GM19452 (cell line): Measurements from ENCODE around the gene DUSP16.
"Not testable (repeated sequence)": the region's sequence is repeated elsewhere in the genome, so short reads cannot be mapped to it uniquely, and the experiment has no call there.

Experiments used
- ATAC-seq: cut with Tn5 transposase; IDR thresholded peaks from one replicate; pipeline ENCODE4 v1.9.1; 2021; ENCODE audit not compliant: unreplicated experiment

The DUSP16 gene

GRCh38 chr12:12471982-12472961 is 90.4 kb downstream of the DUSP16 start:
- ATAC-seq, result not testable (repeated sequence)

GRCh38 chr12:12470751-12471306 is 91.8 kb downstream of the DUSP16 start:
- no peak for ATAC-seq

GRCh38 chr12:12469386-12469785 is 93.3 kb downstream of the DUSP16 start:
- no peak for ATAC-seq

- no peak for ATAC-seq
Observed at GRCh38 chr12:12468575-12468974, 94.1 kb downstream of the DUSP16 start.

- no peak for ATAC-seq
Observed at GRCh38 chr12:12467688-12468261, 94.9 kb downstream of the DUSP16 start.

GRCh38 chr12:12467264-12467663 is 95.4 kb downstream of the DUSP16 start:
- no peak for ATAC-seq

- ATAC-seq, result no peak
Observed at GRCh38 chr12:12466157-12466556, 96.5 kb downstream of the DUSP16 start.

- ATAC-seq, result no peak
Observed at GRCh38 chr12:12465522-12465921, 97.1 kb downstream of the DUSP16 start.

- no peak for ATAC-seq
Observed at GRCh38 chr12:12461923-12462315, 100.7 kb downstream of the DUSP16 start.

GRCh38 chr12:12460935-12461922 is 101.4 kb downstream of the DUSP16 start:
- ATAC-seq, result no peak

GRCh38 chr12:12456637-12457036 is 106.0 kb downstream of the DUSP16 start:
- ATAC-seq, result no peak

GRCh38 chr12:12454315-12454714 is 108.3 kb downstream of the DUSP16 start:
- ATAC-seq, result no peak

- no peak for ATAC-seq
Observed at GRCh38 chr12:12453635-12454034, 109.0 kb downstream of the DUSP16 start.

GRCh38 chr12:12452326-12452902 is 110.2 kb downstream of the DUSP16 start:
- no peak for ATAC-seq

GRCh38 chr12:12451098-12451497 is 111.6 kb downstream of the DUSP16 start:
- no peak for ATAC-seq

- no peak for ATAC-seq
Observed at GRCh38 chr12:12450043-12450471, 112.6 kb downstream of the DUSP16 start.

GRCh38 chr12:12449533-12450025 is 113.1 kb downstream of the DUSP16 start:
- no peak for ATAC-seq

- ATAC-seq, result no peak
Observed at GRCh38 chr12:12447837-12448236, 114.8 kb downstream of the DUSP16 start.

GRCh38 chr12:12447236-12447635 is 115.4 kb downstream of the DUSP16 start:
- no peak for ATAC-seq

GRCh38 chr12:12446786-12447185 is 115.9 kb downstream of the DUSP16 start:
- no peak for ATAC-seq
